UCSD-AML1 (cell line): ENCODE results near the gene RFPL3.

Source experiments
- DNase-seq: peaks from one replicate; lab custom pipeline; 2025; ENCODE audit not compliant: unreplicated experiment; lab: John Stamatoyannopoulos, UW

The RFPL3 gene

GRCh38 chr22:32410459-32410858 is 52.8 kb downstream of the RFPL3 start:
- DNase-seq = no peak
